AG08395 (cell line): Measurements from ENCODE around the gene CENPP.

Experiments used
- DNase-seq: peaks from one replicate; pipeline ENCODE4 v3.0.0; 2012; ENCODE audit warnings: mixed read lengths, low spot score

The CENPP gene

GRCh38 chr9:92598382-92598781 is 272.6 kb downstream of the CENPP start:
- DNase-seq = no peak

GRCh38 chr9:92599938-92600461 is 274.2 kb downstream of the CENPP start:
- DNase-seq = no peak

GRCh38 chr9:92600462-92601261 is 274.9 kb downstream of the CENPP start:
- peak; percentile 82 for DNase-seq

- no peak for DNase-seq
Observed at GRCh38 chr9:92601451-92601850, 275.7 kb downstream of the CENPP start.

GRCh38 chr9:92602413-92602812 is 276.7 kb downstream of the CENPP start:
- no peak for DNase-seq

- DNase-seq = no peak
Observed at GRCh38 chr9:92603100-92603499, 277.3 kb downstream of the CENPP start.

- no peak for DNase-seq
Observed at GRCh38 chr9:92603990-92604389, 278.2 kb downstream of the CENPP start.

GRCh38 chr9:92605224-92605623 is 279.5 kb downstream of the CENPP start:
- no peak for DNase-seq

- peak; percentile 20 for DNase-seq
Observed at GRCh38 chr9:92607088-92607487, 281.3 kb downstream of the CENPP start.

- peak; percentile 68 for DNase-seq
Observed at GRCh38 chr9:92607773-92608172, 282.0 kb downstream of the CENPP start.

GRCh38 chr9:92608241-92608908 is 282.6 kb downstream of the CENPP start:
- no peak for DNase-seq

- DNase-seq = peak; percentile 33
Observed at GRCh38 chr9:92608909-92609445, 283.2 kb downstream of the CENPP start.

GRCh38 chr9:92610470-92611420 is 285.0 kb downstream of the CENPP start:
- DNase-seq = peak; percentile 82

GRCh38 chr9:92611621-92612285 is 286.0 kb downstream of the CENPP start:
- no peak for DNase-seq

GRCh38 chr9:92612292-92612691 is 286.5 kb downstream of the CENPP start:
- no peak for DNase-seq

- no peak for DNase-seq
Observed at GRCh38 chr9:92612816-92613215, 287.1 kb downstream of the CENPP start.

GRCh38 chr9:92613268-92614122 is 287.7 kb downstream of the CENPP start:
- DNase-seq = no peak

GRCh38 chr9:92614123-92614510 is 288.4 kb downstream of the CENPP start:
- DNase-seq = no peak

GRCh38 chr9:92614763-92615461 is 289.2 kb downstream of the CENPP start:
- peak; percentile 68 for DNase-seq

GRCh38 chr9:92615790-92616189 is 290.0 kb downstream of the CENPP start:
- no peak for DNase-seq
